CD4-positive, alpha-beta T cell (primary cell): ENCODE results near the gene CASZ1. TPM values are rescaled to one million over a fixed set of nuclear protein-coding genes. Genes with fewer than 3 reads are reported as not detected.

Experiments used
- ATAC-seq: fragments of 200-7000 bp; cut with Tn5 transposase; one replicate; pipeline ENCODE4 v1.10.0; 2022; ENCODE audit warnings: mild to moderate bottlenecking; ENCODE audit not compliant: poor library complexity
- CTCF ChIA-PET: fragments of 350-600 bp; sonication (Branson Sonifier 250); formaldehyde crosslinking; loops from one replicate; lab custom pipeline; 2021; ENCODE audit warnings: antibody characterized with exemption, inconsistent platforms; lab: Charles Lee
- POLR2A ChIA-PET: fragments of 350-600 bp; sonication (Branson Sonifier 250); formaldehyde crosslinking; loops from one replicate; lab custom pipeline; 2021; ENCODE audit warnings: antibody characterized with exemption, inconsistent platforms; lab: Charles Lee
- DNase-seq, 14 experiments: peaks; one replicate each; pipeline ENCODE4 v3.0.0-alpha.2; 2013 to 2020; ENCODE audit warnings: mixed read lengths in 2 of 14
- H3K27ac ChIP-seq, 2 donors: one replicate each; pipeline versions ENCODE4 v1.5.1 to v1.7.0; 2013; ENCODE audit warnings: low read length in 2 of 2, low read depth in 1 of 2, mild to moderate bottlenecking in 1 of 2
- H3K27me3 ChIP-seq, 2 experiments: 1 replicate in 1 of 2; 2 replicates in 1 of 2; pipeline versions ENCODE4 v1.6.1 to v1.7.0; 2013; ENCODE audit warnings: low read length in 2 of 2, control low read depth in 1 of 2, mild to moderate bottlenecking in 1 of 2, moderate library complexity in 1 of 2; ENCODE audit not compliant: insufficient read depth in 2 of 2, control insufficient read depth in 1 of 2
- H3K36me3 ChIP-seq: one replicate; pipeline ENCODE4 v1.6.1; 2013; ENCODE audit warnings: low read length, control low read depth; ENCODE audit not compliant: insufficient read depth
- H3K4me1 ChIP-seq: one replicate; pipeline ENCODE4 v1.6.1; 2013; ENCODE audit warnings: low read length, control low read depth; ENCODE audit not compliant: insufficient read depth
- H3K4me3 ChIP-seq: one replicate; pipeline ENCODE4 v1.5.1; 2013; ENCODE audit warnings: mild to moderate bottlenecking, low read length, moderate library complexity
- H3K9me3 ChIP-seq, 2 experiments: 1 replicate in 1 of 2; 2 replicates in 1 of 2; pipeline versions ENCODE4 v1.6.1 to v1.7.0; 2013; ENCODE audit warnings: low read length in 2 of 2, mild to moderate bottlenecking in 2 of 2, control low read depth in 1 of 2, moderate library complexity in 1 of 2; ENCODE audit not compliant: control insufficient read depth in 1 of 2, insufficient read depth in 1 of 2
- H3K27ac Mint-ChIP-seq: one replicate; pipeline ENCODE4 v1.8.0; 2020; ENCODE audit warnings: mixed read lengths
- H3K27me3 Mint-ChIP-seq: one replicate; pipeline ENCODE4 v1.8.0; 2021; ENCODE audit warnings: mixed read lengths
- H3K36me3 Mint-ChIP-seq: one replicate; pipeline ENCODE4 v1.8.0; 2021; ENCODE audit warnings: low read depth, mixed read lengths
- H3K4me1 Mint-ChIP-seq: one replicate; pipeline ENCODE4 v1.8.0; 2021; ENCODE audit warnings: low read depth, mixed read lengths
- H3K4me3 Mint-ChIP-seq: one replicate; pipeline ENCODE4 v1.8.0; 2020; ENCODE audit warnings: mild to moderate bottlenecking, mixed read lengths
- H3K9me3 Mint-ChIP-seq: one replicate; pipeline ENCODE4 v1.8.0; 2020; ENCODE audit warnings: mixed read lengths
- intact Hi-C, 2 experiments: fragments of 100-400 bp; cut with DNase I in 1 of 2; cut with micrococcal nuclease in 1 of 2; formaldehyde crosslinking; loops; one replicate each; pipeline versions ENCODE4 v1.15.1 to v1.9.0; 2023 to 2025; cut with DNase I, micrococcal nuclease
- total RNA-seq, 174 experiments: library from RNA in 2 of 174; stranded (reverse) in 2 of 174; gene quantifications; one replicate each; pipeline ENCODE4 v1.2.3 and lab custom pipeline; 2021 to 2026
- TF ChIP-seq, protein P1 (sequence below): fragments of 200-600 bp; IDR thresholded peaks from one replicate; pipeline ENCODE4 v1.8.0; 2022; ENCODE audit warnings: antibody characterized with exemption, mild to moderate bottlenecking

The CASZ1 gene
- total RNA-seq, 2 experiments from 2014 or later = 21.8 to 22.8 TPM

DNA sequence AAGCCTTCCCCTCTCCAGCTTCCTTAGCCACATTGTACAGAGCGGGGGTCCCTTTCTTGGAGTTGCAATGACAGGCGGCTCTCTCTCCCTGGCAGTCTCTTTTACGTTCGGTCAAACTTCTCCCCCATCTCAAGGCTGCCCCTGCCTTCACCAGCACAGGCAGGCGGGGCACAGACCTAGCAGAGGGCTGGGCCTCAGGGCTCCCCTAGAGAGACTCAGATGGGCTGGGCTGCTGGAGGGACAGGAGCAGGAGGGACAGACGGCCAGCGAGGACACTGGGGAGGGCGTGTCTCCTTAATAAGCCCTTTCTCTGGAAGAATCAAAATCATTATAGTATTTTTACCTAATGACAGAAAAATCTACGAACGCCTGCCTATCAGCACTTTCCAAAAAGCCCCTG lies 79.6 kb downstream of the CASZ1 start:
- intact Hi-C loops = no loop called here
- Histone ChIP-seq H3K9me3 (no peaks in the 10 kb centered on the region), H3K36me3 (no peaks in the 10 kb centered on the region), H3K4me3 (no peak overlapping the region), H3K27me3 (peaks cover 0 to 2% of the 10 kb centered on the region in 2 experiments), H3K4me1 (peaks cover 2% of the 10 kb centered on the region), H3K27ac (no peak overlapping the region)
- ChIA-PET CTCF (no interaction called here), POLR2A (no interaction called here)
- ATAC-seq = no peak
- peaks cover 4% of the 10 kb centered on the region for H3K27me3 Mint-ChIP-seq
- H3K4me3 Mint-ChIP-seq = no peak overlapping the region
- H3K4me1 Mint-ChIP-seq = no peaks in the 10 kb centered on the region
- H3K9me3 Mint-ChIP-seq = no peaks in the 10 kb centered on the region
- H3K27ac Mint-ChIP-seq = no peak overlapping the region
- no peak for DNase-seq
- no peaks in the 10 kb centered on the region for H3K36me3 Mint-ChIP-seq
- TF ChIP-seq, protein P1, sequence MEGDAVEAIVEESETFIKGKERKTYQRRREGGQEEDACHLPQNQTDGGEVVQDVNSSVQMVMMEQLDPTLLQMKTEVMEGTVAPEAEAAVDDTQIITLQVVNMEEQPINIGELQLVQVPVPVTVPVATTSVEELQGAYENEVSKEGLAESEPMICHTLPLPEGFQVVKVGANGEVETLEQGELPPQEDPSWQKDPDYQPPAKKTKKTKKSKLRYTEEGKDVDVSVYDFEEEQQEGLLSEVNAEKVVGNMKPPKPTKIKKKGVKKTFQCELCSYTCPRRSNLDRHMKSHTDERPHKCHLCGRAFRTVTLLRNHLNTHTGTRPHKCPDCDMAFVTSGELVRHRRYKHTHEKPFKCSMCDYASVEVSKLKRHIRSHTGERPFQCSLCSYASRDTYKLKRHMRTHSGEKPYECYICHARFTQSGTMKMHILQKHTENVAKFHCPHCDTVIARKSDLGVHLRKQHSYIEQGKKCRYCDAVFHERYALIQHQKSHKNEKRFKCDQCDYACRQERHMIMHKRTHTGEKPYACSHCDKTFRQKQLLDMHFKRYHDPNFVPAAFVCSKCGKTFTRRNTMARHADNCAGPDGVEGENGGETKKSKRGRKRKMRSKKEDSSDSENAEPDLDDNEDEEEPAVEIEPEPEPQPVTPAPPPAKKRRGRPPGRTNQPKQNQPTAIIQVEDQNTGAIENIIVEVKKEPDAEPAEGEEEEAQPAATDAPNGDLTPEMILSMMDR = no peak

DNA sequence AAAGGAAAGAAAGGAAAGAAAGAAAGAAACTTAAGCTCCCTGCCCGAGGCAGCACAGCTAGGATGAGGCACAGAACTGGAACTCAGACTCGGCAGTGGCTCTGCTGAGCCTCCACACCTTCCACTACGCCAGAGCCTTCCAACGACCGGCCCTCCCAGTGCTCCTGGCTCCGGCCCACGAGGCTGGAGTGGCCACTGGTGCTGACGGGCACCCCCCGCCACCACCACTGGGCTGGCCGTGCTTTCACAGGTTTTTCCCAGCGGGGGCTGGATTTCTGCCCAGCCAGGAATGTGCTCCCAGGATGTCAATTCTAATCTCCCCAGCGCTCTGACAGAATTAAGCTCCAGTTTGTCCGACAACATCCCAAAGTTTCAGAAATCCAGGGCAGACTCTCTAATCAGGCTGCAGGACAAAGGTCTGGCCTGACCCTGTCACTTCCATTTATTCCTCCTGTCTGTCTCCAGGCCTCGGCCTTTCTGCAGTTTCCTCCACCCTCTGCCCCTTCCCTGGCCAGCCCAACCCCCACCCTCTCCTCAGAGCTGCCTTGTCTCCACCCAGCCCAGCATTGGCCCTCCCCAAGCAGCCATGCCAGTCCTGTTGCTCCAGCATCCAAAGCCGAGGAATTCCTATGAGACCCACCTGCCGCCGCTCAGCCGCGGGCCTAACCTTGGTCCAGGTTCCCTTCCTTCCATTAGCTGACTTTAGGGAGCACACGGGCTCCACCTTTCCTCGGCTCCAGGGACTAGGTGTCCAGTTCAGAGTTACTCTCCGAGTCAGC lies 81.9 kb downstream of the CASZ1 start:
- no peaks in the 10 kb centered on the region for H3K36me3 ChIP-seq
- peaks cover 2% of the 10 kb centered on the region for H3K4me1 ChIP-seq
- H3K27me3 ChIP-seq = peaks cover 0 to 2% of the 10 kb centered on the region in 2 experiments
- Mint-ChIP-seq H3K4me1 (no peaks in the 10 kb centered on the region), H3K4me3 (no peak overlapping the region), H3K9me3 (no peaks in the 10 kb centered on the region), H3K27me3 (peaks cover 4% of the 10 kb centered on the region), H3K27ac (no peak overlapping the region), H3K36me3 (no peaks in the 10 kb centered on the region)
- intact Hi-C loops = no loop called here
- DNase-seq = no peak
- ATAC-seq = no peak
- H3K27ac ChIP-seq = no peak overlapping the region
- no peak overlapping the region for H3K4me3 ChIP-seq
- CTCF ChIA-PET = no interaction called here
- no peaks in the 10 kb centered on the region for H3K9me3 ChIP-seq
- TF ChIP-seq, protein P1 = no peak
- POLR2A ChIA-PET = no interaction called here

GRCh38 chr1:10713614-10714013 lies 82.8 kb downstream of the CASZ1 start:
- POLR2A ChIA-PET = no interaction called here
- CTCF ChIA-PET = no interaction called here
- no peak for DNase-seq
- Mint-ChIP-seq H3K27ac (no peak overlapping the region), H3K4me3 (no peak overlapping the region), H3K36me3 (no peaks in the 10 kb centered on the region), H3K4me1 (no peaks in the 10 kb centered on the region), H3K27me3 (peaks cover 4% of the 10 kb centered on the region), H3K9me3 (no peaks in the 10 kb centered on the region)
- ATAC-seq = no peak
- intact Hi-C loops = no loop called here
- H3K36me3 ChIP-seq = no peaks in the 10 kb centered on the region
- H3K27ac ChIP-seq = no peak overlapping the region
- H3K4me3 ChIP-seq = no peak overlapping the region
- H3K27me3 ChIP-seq = peaks cover 0 to 2% of the 10 kb centered on the region in 2 experiments
- TF ChIP-seq, protein P1 = no peak
- H3K9me3 ChIP-seq = no peaks in the 10 kb centered on the region
- peaks cover 2% of the 10 kb centered on the region for H3K4me1 ChIP-seq
